Breast epithelium (tissue), 3 donors: ENCODE results near the gene AP5Z1.

Experiments
- CTCF ChIP-seq, 3 donors: fragments of 450-650 bp; IDR thresholded peaks; one replicate each; pipeline ENCODE4 v1.5.1; 2016 to 2017; ENCODE audit warnings: antibody characterized with exemption in 3 of 3, mild to moderate bottlenecking in 3 of 3, moderate library complexity in 3 of 3
- POLR2A ChIP-seq: fragments of 450-650 bp; IDR thresholded peaks from one replicate; pipeline ENCODE4 v1.6.1; 2016; ENCODE audit warnings: antibody characterized with exemption, mild to moderate bottlenecking, moderate library complexity
- POLR2AphosphoS5 ChIP-seq, 3 donors: sonication (generic); formaldehyde crosslinking; IDR thresholded peaks; one replicate each; pipeline ENCODE4 v1.6.1; 2017; ENCODE audit warnings: antibody characterized with exemption in 3 of 3

GRCh38 chr7:4788627-4789189 lies 13.3 kb downstream of the AP5Z1 start:
- TF ChIP-seq CTCF (IDR thresholded peaks at IDR 0.05) (no peak), POLR2AphosphoS5 (IDR thresholded peaks at IDR 0.05) (no peak), POLR2A (no peak)
